NCI-H2081 treated with DMSO at 0.1 percent for 48 hours (cell line): ENCODE measurements around the gene KLHDC9.
"Not testable (repeated sequence)": the region's sequence is repeated elsewhere in the genome, so short reads cannot be mapped to it uniquely, and the experiment has no call there.

Experiments used
- DNase-seq: peaks from one replicate; lab custom pipeline; 2025; lab: John Stamatoyannopoulos, UW

The KLHDC9 gene

GRCh38 chr1:161096530-161096929 lies 1.6 kb upstream of the KLHDC9 start:
- DNase-seq, result no peak

- no peak for DNase-seq
Measured at GRCh38 chr1:161099090-161099802, 1.1 kb downstream of the KLHDC9 start.

GRCh38 chr1:161100556-161100955 lies 2.4 kb downstream of the KLHDC9 start:
- no peak for DNase-seq

GRCh38 chr1:161106431-161106830 lies 8.3 kb downstream of the KLHDC9 start:
- DNase-seq, result no peak

GRCh38 chr1:161111117-161111516 lies 13.0 kb downstream of the KLHDC9 start:
- DNase-seq, result no peak

- DNase-seq, result no peak
Measured at GRCh38 chr1:161111527-161111926, 13.4 kb downstream of the KLHDC9 start.

GRCh38 chr1:161113915-161114314 lies 15.8 kb downstream of the KLHDC9 start:
- DNase-seq, result no peak

- DNase-seq, result no peak
Measured at GRCh38 chr1:161114556-161114955, 16.4 kb downstream of the KLHDC9 start.

GRCh38 chr1:161115132-161115711 lies 17.1 kb downstream of the KLHDC9 start:
- no peak for DNase-seq

GRCh38 chr1:161115961-161116360 lies 17.8 kb downstream of the KLHDC9 start:
- not testable (repeated sequence) for DNase-seq

- DNase-seq, result peak; percentile 37
Measured at GRCh38 chr1:161117759-161118581, 19.8 kb downstream of the KLHDC9 start, which contains the start of the genes NIT1 and PFDN2. Gene NIT1 (plus strand): TSS chr1:161118105. CDS start chr1:161118177, 72 bp downstream. Gene PFDN2 (minus strand): TSS chr1:161118037. CDS start chr1:161118026, 11 bp downstream.

- DNase-seq, result no peak
Measured at GRCh38 chr1:161119092-161119903, 21.1 kb downstream of the KLHDC9 start.

GRCh38 chr1:161121042-161121650 lies 23.0 kb downstream of the KLHDC9 start:
- DNase-seq, result no peak

GRCh38 chr1:161121834-161122233 lies 23.7 kb downstream of the KLHDC9 start:
- DNase-seq, result no peak

- DNase-seq, result no peak
Measured at GRCh38 chr1:161122967-161123366, 24.8 kb downstream of the KLHDC9 start.

- DNase-seq, result no peak
Measured at GRCh38 chr1:161127649-161128048, 29.5 kb downstream of the KLHDC9 start.

- no peak for DNase-seq
Measured at GRCh38 chr1:161128591-161129420, 30.6 kb downstream of the KLHDC9 start.

GRCh38 chr1:161130266-161130665 lies 32.1 kb downstream of the KLHDC9 start:
- DNase-seq, result no peak

GRCh38 chr1:161131523-161132409 lies 33.6 kb downstream of the KLHDC9 start:
- no peak for DNase-seq
